ENCODE data around the gene ADGRV1.
"Not testable (repeated sequence)": the region's sequence is repeated elsewhere in the genome, so short reads cannot be mapped to it uniquely, and the experiment has no call there.

ADGRV1 gene

GRCh38 chr5:91025956-91026355 lies 467.4 kb downstream of the ADGRV1 start:
- DNase-seq (ENCODE audit: low read depth in 2 of 2) = no peak

- no peak for DNase-seq (ENCODE audit: low read depth in 2 of 2)
Observed at GRCh38 chr5:91026466-91026865, 467.9 kb downstream of the ADGRV1 start.

- DNase-seq (ENCODE audit: low read depth in 2 of 2) = no peak
Observed at GRCh38 chr5:91027405-91028139, 469.0 kb downstream of the ADGRV1 start.

- no peak for DNase-seq (ENCODE audit: low read depth in 2 of 2)
Observed at GRCh38 chr5:91028499-91028956, 469.9 kb downstream of the ADGRV1 start.

- no peak for DNase-seq (ENCODE audit: low read depth in 2 of 2)
Observed at GRCh38 chr5:91030521-91031401, 472.2 kb downstream of the ADGRV1 start.

GRCh38 chr5:91031402-91031752 lies 472.8 kb downstream of the ADGRV1 start:
- no peak for DNase-seq (ENCODE audit: low read depth in 2 of 2)

GRCh38 chr5:91032125-91032524 lies 473.5 kb downstream of the ADGRV1 start:
- no peak for DNase-seq (ENCODE audit: low read depth in 2 of 2)

- DNase-seq (ENCODE audit: low read depth in 2 of 2) = no peak
Observed at GRCh38 chr5:91033370-91033769, 474.8 kb downstream of the ADGRV1 start.

GRCh38 chr5:91038180-91038808 lies 479.7 kb downstream of the ADGRV1 start:
- no peak for DNase-seq (ENCODE audit: low read depth in 2 of 2)

- not testable (repeated sequence) for DNase-seq (ENCODE audit: low read depth in 2 of 2)
Observed at GRCh38 chr5:91041132-91041531, 482.5 kb downstream of the ADGRV1 start.

- no peak for DNase-seq (ENCODE audit: low read depth in 2 of 2)
Observed at GRCh38 chr5:91042247-91042935, 483.8 kb downstream of the ADGRV1 start.

GRCh38 chr5:91042936-91043255 lies 484.3 kb downstream of the ADGRV1 start:
- no peak for DNase-seq (ENCODE audit: low read depth in 2 of 2)

- no peak for DNase-seq (ENCODE audit: low read depth in 2 of 2)
Observed at GRCh38 chr5:91048073-91048472, 489.5 kb downstream of the ADGRV1 start.

GRCh38 chr5:91049112-91049511 lies 490.5 kb downstream of the ADGRV1 start:
- DNase-seq (ENCODE audit: low read depth in 2 of 2) = no peak

GRCh38 chr5:91049800-91050199 lies 491.2 kb downstream of the ADGRV1 start:
- DNase-seq (ENCODE audit: low read depth in 2 of 2) = no peak

GRCh38 chr5:91052411-91052810 lies 493.8 kb downstream of the ADGRV1 start:
- not testable (repeated sequence) for DNase-seq (ENCODE audit: low read depth in 2 of 2)

- no peak for DNase-seq (ENCODE audit: low read depth in 2 of 2)
Observed at GRCh38 chr5:91052977-91053740, 494.6 kb downstream of the ADGRV1 start.

- DNase-seq (ENCODE audit: low read depth in 2 of 2) = no peak
Observed at GRCh38 chr5:91053741-91054025, 495.1 kb downstream of the ADGRV1 start.

- DNase-seq (ENCODE audit: low read depth in 2 of 2) = no peak
Observed at GRCh38 chr5:91058155-91058554, 499.6 kb downstream of the ADGRV1 start.

GRCh38 chr5:91058575-91058974 lies 500.0 kb downstream of the ADGRV1 start:
- no peak for DNase-seq (ENCODE audit: low read depth in 2 of 2)

- no peak for DNase-seq (ENCODE audit: low read depth in 2 of 2)
Observed at GRCh38 chr5:91059409-91059808, 500.8 kb downstream of the ADGRV1 start.

- DNase-seq (ENCODE audit: low read depth in 2 of 2) = no peak
Observed at GRCh38 chr5:91061094-91061493, 502.5 kb downstream of the ADGRV1 start.
